HG02938 (cell line): ENCODE results near the gene ARHGAP28.

Experiments used
- ATAC-seq: cut with Tn5 transposase; IDR thresholded peaks from one replicate; pipeline ENCODE4 v1.9.1; 2021; ENCODE audit warnings: mild to moderate bottlenecking, moderate library complexity; ENCODE audit not compliant: unreplicated experiment

ARHGAP28 gene

DNA sequence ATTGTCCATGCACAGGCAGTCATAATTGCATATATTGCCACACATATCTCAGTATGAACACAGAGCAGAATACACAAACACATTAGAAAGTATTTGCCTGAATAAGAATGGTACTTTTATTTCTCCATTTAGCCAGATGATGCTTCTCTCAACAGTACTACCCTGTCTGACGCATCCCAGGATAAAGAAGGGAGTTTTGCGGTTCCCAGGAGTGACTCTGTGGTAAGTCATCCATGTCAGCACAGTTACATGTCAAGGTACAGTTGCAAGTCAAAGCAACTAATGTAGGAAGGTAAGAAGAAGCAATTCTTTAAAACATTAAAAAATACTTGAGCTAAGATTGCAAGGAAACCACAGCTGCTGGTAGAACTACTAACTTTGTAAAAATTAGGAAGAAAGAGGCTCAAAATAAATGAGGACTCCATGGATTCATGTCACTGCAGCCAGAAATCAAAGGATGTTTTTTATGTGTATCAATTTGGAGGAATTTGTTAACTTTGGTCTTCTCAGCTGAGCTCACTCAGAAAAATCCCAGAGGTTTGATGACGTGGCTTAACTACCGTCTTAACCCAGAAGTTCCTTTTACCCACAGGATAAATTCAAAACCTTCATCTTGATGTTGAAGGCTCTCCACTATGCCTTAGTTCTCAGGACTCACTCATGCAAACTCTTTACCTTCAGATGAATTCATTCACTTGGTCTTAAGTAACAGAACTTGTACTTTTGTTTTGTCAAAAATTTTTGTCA lies 130.3 kb downstream of the ARHGAP28 start:
- ATAC-seq, result no peak

DNA sequence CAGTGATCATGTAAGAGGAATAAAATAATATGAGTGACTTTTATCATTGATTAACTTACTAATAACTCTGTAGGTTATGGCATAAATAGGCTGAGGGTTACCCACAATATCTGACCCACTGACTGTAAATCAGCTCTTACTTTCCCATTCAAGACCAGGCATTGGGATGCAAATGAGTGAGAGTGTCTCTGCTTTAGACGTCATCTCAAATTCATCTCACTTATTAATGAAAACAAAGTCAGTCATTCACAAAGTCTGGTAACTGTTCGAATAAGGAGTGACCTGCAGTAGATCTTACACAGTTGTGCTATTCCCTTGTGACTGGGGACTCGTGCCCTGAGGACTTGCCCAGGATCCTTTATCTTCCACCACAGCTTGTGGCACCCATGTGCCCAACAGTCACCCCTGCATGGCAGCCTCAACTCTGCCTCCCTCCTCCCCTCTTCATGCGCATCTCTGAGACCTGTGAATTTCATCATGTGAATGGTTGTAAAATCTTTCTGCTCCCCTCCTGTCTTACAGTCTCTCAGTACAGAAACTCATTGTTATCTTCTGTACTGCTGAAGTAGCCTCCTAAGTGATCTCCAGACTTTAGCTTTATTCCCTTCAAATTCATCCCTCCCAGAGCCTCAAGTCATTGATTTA lies 131.4 kb downstream of the ARHGAP28 start:
- ATAC-seq, result no peak

DNA sequence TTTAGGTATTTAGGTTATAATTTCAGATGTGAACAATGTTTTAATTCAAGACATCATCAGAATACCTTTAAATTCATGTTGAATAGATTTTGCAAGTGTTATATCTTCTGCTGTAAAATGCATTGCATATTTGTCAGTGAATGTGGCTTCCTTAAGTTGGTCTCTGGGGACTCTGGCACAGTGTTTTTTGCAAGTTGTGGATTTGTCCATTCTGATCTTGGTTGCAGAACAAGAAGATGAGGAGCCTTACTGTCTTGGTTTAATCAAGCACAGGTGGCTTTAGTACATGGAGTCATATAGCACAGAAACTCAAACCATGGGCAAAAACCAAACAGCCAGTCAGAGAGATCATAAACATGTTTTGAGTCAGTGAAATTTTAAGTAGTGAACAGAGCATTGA lies 135.7 kb downstream of the ARHGAP28 start:
- no peak for ATAC-seq

DNA sequence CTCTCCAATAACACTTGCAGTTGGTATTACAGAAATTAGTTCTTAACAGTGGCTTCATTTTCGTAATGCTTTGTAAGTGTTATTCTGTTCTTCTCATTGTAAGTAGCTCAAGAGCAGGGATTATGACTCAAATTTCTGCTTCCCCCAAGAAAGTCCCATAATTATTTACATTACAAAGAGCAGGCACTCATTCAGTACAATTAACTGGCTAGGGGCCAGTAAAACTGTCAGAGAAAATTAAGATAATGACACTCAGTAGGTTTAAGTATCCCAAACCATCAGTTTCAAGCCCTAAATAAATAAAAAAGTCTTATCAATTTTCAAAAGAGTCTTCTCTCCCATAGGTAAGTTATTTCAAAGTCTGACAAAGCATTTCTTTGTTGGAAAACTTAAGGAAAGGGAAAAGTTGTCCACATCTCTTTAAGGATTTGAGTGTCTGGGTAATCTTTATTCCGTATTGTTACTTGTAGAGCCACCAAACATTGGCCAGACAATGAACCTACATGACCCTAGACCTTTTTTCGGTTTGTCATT lies 137.1 kb downstream of the ARHGAP28 start:
- ATAC-seq, result no peak

DNA sequence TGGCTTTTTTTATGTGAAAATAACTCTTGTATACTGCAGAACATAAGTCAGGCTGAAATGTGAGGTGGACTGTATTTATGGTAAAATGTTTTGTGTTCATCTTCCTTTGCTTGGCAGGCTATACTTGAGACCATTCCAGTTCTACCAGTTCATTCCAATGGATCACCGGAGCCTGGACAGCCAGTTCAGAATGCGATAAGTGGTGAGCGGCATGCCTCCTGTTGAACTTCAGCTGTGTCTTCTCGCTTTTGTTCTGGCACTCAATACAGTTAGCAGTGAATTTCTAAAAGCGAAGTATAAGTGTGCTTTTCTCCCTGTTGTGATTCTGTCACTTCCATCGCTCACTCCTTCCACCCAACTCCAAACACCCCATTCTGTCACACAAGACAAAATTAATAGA lies 138.5 kb downstream of the ARHGAP28 start:
- no peak for ATAC-seq

DNA sequence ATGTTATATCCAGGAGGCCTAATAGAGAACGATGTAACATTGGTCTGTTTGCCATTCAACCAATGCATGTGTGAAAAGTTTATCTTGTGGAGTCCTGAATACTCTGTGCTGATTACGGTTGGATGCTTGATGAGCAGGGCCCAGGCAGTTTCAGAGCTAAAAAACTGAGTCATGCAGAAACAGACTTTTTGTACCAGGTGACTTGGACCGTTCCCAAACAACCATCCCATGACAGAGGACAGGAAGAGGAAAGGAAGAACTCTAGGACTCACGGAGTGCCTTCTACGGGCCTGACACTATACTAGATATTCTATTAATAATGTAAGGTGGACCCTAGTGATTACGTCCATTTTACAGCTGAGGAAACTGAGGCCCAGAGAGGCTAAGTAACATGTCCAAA lies 142.1 kb downstream of the ARHGAP28 start:
- ATAC-seq, result no peak

- ATAC-seq, result no peak
Measured at GRCh38 chr18:6873040-6873751, 143.7 kb downstream of the ARHGAP28 start.

GRCh38 chr18:6874315-6874714 lies 144.8 kb downstream of the ARHGAP28 start:
- ATAC-seq, result no peak

DNA sequence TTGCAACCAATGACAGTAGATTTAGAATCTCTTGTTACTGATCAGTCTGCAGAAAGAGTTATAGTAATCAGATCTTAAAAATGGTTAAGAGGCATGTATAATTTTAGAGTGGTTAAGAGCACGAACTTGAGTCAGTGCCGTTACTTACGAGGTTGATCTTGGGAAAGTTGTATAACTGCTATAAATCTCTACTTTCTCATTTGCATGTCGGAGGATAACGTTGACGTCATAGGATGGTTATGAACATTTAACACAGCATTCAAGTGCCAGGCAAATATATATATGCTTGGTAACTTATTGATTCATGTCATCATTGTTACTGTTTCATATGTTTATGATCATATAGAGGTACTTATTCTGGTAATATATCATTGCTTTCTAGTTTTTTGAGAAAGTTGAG lies 146.2 kb downstream of the ARHGAP28 start:
- ATAC-seq, result no peak

- ATAC-seq, result no peak
Measured at GRCh38 chr18:6876641-6877041, 147.1 kb downstream of the ARHGAP28 start.

DNA sequence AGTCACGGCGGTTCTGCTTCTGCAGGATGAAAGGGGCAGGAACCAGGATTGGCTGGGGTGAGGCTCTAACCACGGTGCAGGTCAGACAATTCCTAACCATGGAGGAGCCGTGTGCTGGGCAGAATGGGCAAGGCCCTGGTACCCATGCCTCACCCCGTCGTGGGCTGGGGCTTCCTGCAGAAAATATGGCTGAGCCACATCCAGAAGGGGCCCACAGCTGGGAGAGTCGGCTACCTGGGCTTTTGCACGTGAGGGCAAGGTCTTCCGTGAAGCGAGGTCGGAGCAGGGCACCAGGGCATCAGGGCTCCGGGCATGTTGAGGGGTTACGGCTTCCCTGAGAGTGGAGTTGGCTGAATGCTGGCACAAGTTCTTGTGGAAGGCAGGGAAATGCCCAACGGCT lies 147.8 kb downstream of the ARHGAP28 start:
- no peak for ATAC-seq

- no peak for ATAC-seq
Measured at GRCh38 chr18:6878556-6879297, 149.2 kb downstream of the ARHGAP28 start.

DNA sequence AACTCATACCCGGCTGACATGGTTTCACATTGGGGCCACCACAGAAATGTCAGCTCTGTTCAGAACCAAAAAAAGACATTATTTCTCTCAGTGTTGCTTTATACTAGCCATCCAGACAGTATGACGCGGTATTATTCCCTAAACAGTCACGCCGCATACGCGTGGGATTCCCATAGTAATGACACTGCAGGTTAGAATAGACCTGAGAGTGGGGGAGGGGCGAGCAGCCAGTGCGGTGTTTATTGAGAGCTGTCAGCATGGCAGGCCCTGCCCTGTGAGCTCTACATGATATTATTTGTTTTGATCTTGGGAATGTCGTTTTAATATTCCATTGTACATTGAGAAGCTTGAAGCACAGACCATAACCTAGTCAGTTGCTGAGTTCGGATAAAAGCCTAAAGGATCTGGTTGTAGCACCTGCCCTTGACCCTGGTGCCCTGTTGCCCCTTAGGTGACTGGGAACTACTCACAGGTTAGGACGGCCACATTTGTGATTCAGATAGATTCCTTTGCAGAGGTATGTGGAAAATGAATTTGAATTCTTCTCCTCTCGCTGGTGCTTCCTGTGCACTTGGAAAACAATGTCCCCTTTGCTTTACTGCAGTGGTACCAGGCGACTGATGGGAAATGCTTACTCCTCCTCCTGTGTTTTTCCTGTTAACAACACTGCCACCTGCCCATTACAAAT lies 150.1 kb downstream of the ARHGAP28 start:
- no peak for ATAC-seq

GRCh38 chr18:6881034-6881820 lies 151.7 kb downstream of the ARHGAP28 start:
- ATAC-seq, result no peak

DNA sequence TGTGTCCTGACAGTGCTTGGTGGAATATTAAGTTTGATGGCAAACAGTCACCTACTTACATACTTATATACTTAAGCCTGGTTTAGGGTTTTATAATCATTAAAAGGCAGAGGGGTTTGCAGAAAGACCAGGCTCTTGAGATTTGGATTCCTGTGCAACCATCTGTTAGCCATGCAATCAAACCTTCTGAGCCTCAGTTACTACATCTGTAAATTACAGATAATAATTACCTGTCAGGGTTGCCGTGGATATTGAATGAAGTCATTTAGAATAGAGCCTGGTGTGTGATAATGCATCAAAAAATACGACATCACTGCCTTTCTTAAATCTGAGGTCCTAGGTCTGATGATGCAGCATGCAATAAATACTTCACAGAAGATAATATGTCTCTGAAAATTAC lies 152.9 kb downstream of the ARHGAP28 start:
- no peak for ATAC-seq

DNA sequence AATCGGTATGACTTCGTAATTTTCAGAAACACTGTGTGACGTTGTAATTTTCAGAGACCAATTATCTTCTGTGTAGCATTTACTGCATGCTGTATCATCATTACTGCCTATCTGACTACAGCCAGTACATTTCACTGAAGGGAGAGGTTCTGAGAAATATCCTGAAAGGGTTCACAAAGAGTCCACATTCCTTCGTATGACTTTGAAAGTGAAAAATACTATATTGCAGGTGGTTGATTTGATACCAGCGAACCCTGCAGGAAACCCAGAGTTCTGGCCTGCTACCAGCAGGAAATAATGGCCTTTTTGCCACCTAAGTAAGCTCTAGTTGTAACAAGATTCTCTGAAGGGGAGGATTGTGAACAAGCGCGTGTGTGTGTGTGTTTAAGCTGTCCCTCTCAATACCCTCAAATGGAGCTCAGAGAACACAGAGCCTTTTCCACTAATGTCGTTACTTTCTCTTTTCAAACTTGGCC lies 155.5 kb downstream of the ARHGAP28 start:
- ATAC-seq, result no peak

DNA sequence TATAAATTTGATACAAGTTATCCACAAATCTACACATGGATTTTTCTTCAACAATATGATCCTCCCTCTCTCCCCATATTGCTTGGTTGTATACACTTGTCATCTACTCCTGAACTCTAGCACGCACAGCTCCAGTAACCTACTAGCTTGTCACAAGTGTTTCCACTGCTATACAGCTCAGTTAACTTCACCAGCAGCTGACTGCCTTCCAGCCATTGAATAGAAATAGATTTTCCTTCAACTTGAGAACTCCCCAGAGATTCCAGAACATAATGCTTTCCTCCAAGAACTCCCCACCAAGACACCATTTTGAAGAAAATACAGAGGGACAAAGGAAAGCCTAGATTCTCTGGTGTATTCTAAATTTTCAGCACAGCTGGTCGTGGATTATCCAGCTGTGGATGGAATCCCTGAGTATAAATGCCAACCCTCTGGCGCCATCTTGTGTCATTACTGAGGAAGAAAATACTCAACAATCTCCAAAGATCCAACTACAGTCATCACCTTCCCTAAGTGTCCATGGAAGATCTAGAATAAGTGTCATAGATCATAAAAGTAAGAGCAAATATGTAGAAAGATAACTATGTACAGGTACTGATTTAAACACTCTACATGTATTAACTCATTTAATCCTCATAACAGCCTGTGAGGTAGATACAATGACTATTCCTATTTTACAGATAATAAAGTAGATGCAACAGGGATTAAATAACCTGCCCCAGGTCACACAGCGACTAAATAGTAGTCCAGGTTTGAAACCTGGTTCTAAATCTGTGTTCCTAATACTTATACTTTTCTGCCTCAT lies 156.7 kb downstream of the ARHGAP28 start:
- ATAC-seq, result no peak

DNA sequence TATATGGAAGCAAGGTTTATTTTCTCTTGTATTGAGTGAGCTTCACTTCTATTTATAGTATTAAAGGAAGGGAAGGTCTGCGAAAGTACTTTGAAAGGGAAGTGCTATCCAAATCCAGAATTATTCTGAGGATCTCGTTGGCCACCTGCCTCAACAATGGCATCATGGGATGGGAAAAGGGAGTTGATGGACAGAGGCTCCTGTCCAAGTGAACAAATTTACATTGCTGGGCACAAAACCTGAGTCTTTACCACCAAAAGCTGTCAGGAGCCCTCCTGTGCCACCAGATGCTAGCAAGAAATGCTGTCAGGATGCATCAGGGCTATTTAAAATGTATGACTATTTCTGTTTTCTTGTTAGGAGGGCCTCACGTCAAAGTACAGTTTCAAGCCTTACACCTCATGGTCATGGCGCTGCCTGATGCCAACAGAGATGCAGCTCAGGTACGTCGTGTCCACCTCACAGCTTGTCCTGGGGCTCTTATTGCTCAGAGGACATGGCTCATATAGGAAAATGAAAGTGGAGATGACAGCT lies 157.3 kb downstream of the ARHGAP28 start:
- ATAC-seq, result no peak

- no peak for ATAC-seq
Measured at GRCh38 chr18:6891788-6892187, 162.3 kb downstream of the ARHGAP28 start.
